HG03159 (cell line): ENCODE results near the gene CNNM4.

Source experiments
- ATAC-seq: cut with Tn5 transposase; IDR thresholded peaks from one replicate; pipeline ENCODE4 v1.9.1; 2021; ENCODE audit warnings: mild to moderate bottlenecking, moderate library complexity; ENCODE audit not compliant: unreplicated experiment

CNNM4 gene

DNA sequence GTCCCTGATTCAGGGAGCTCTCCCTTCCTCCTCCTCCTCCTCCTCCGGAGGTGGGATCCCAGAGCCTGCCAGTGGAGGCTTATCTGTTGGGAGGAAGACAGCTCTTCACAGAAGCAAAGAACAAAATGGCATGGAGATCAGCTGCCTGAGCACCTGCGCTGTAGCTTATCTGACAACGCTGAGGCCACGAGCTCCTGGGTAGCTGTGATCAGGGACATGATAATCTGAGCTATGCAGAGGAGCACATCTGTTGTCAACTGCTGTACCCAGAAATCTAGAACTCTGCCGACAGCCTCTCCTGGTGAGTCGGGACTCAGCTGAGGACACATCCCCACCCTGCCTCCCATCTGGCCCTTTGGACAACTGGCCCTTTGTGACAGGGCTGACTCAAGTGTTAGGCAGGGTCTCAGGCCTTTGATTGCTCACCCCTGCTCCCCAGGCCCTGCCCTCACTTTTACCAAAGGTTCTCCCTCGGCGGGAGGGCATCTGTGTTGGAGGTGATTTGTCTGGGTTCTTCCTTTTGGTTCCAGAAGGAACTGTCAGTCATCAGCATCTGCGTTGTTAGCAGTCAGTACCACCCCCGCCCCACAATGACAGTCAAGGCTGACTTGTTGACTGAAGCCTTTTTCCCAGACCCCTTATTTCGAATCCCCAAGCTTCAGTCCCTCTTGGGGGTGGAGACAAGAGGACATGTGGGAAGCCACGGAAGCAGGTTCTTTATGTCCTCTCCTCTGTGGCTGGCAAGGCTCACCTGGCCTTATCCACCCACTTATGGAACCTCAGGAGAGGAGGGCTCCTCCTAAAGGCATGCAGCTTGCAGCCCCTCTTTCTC is 49.5 kb downstream of the CNNM4 start:
- ATAC-seq: no peak

DNA sequence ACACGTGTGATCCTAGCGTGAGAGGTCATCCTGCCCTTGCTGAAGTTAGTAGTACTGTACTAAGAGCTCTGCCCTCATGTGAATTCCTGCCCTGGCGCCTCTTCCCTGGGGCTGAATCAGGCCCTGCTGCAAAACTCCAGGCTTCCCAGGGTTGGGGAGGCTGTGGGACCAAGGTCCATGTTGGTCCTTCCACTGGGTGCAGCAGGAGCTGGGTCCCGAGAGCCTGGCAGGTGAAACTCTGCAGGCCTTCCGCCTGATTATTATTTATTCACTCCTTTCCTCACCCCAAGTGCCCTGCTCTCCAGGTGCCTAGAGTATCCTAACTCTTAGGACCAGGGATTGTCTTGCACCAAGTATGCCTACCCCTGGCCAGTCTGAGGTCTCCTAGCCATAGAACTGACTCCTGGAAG is 50.1 kb downstream of the CNNM4 start:
- ATAC-seq: no peak

DNA sequence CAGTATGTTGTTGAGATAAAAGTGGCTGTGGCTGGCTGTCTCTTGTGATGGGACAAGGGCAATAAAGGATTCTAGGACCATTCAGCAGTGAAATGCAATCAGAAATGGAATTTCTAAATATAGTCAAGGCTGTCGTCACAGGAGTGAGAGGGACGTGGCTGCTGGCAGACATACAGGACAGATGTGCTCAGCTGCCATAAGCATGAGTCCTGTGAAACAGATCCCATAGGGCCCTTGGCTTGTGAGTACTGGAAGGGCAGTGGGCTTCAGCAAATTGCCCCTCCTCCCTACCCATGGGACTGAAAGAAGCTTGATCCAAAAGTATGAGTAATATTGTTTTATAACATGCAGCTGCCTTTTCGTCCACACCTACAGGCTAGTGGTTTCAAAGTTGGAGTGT is 51.2 kb downstream of the CNNM4 start:
- no peak for ATAC-seq

DNA sequence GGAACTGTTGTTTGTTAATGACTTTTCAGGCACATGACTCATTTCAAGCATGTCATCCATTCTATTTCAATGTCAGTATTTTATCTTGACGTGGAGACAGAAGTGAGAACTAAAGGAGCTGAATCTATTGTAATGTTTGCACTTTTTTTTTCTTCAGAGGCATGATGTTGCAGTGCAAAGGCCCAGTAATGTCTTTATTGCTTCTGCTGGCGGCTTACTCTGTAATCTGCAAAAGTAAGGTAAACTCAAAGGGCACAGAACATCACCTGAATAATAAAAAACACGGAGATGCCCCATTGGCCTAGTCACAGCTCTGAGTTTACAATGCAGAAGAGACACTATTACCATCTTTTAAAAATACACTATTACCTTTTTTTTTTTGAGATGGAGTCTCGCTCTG is 53.0 kb downstream of the CNNM4 start:
- ATAC-seq: no peak

DNA sequence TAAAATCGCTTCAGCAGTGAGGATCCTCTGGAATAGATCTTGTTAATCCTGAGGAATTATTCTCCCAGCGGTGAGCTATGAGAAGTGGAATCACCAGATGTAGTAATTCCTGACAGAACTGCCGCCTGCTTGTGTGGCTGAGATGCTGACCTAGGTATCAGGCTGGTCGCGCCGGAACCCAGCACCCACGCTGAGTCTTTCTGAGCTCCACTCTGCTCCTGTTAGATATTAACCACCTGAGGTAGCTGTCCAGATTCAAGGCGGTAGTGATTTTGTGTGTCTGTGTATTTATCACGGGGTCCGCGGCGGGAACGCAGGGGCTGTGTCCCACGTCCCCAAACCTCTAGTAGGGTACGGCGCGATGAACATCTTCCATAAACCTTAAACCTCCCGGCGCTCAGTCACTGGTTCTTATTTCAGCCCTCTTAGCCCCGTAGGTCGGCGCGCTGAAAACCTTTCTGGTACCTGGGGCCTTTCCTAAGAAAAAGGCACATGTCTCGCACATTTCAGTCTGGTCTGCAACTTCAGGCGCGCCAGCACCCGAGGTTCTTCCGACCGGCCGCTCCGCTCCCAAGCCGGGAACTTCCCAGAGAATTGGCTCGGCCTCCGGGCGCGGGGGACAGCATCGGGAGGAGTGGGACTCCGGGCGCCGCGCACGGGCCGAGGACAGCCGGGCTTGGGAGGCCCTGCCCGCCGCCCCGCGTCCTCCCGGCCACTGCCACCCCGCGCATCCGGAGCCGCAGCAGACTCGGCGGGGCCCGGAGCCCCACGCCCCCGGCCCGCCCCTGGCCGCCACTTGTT is 54.8 kb downstream of the CNNM4 start:
- peak; percentile 13 for ATAC-seq

DNA sequence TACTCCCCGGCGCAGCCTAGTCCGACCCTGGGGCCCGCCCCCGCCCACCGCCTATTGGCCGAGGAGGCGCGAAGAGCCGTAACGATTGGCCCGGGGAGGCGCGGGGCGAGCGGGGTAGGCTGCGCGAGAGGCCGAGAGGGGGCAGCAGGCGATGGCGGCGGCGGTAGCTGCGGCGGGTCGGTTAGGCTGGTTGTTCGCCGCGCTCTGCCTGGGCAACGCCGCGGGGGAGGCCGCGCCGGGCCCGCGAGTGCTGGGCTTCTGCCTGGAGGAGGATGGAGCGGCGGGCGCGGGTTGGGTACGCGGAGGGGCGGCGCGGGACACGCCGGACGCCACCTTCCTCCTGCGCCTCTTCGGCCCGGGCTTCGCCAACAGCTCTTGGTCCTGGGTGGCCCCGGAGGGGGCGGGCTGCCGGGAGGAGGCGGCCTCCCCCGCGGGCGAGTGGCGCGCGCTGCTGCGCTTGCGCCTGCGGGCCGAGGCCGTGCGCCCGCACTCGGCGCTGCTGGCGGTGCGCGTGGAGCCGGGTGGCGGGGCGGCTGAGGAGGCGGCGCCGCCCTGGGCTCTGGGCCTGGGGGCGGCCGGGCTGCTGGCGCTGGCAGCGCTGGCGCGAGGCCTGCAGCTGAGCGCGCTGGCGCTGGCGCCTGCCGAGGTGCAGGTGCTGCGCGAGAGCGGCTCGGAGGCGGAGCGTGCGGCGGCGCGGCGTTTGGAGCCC is 55.6 kb downstream of the CNNM4 start, which contains the start of gene CNNM3:
Gene CNNM3 (plus strand): TSS at position 142 of the 709 bp plus-strand sequence. CDS start 10 bp downstream, at position 152.
- peak; percentile 89 for ATAC-seq

DNA sequence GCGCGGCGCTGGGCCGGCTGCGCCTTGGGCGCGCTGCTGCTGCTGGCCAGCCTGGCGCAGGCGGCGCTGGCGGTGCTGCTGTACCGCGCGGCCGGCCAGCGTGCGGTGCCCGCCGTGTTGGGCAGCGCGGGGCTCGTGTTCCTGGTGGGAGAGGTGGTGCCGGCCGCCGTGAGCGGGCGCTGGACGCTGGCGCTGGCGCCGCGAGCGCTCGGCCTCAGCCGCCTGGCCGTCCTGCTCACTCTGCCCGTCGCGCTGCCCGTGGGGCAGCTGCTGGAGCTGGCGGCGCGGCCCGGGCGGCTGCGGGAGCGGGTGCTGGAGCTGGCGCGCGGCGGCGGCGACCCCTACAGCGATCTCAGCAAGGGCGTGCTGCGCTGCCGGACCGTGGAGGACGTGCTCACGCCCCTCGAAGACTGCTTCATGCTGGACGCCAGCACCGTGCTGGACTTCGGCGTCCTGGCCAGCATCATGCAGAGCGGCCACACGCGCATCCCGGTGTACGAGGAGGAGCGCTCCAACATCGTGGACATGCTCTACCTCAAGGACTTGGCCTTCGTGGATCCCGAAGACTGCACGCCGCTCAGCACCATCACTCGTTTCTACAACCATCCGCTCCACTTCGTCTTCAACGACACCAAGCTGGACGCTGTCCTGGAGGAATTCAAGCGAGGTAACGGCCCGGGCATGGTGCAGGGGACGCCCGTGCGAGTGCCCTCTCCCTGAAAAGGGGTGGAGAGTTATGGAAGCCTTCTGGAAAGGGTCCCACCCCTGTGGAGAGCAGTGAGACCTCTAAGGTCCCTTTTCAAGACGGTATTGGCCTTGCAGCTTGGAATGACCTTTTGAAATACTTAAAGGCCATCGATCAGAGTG is 56.4 kb downstream of the CNNM4 start:
- ATAC-seq: no peak

DNA sequence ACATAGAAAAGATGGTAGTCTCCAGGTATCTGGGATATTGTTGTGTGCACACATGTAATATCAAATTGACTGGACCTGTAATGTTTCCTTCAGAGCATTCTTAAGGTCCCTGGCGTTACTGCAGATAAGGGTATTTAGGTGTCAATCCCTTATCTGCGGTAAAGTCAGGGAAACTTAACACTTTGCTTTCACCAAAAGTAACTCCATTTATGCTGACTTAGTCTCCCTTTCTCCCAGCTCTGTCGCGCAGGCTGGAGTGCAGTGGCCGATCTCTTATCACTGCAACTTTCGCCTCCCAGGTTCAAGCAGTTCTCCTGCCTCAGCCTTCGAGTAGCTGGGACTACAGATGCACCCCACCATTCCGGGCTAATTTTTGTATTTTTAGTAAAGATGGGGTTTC is 57.2 kb downstream of the CNNM4 start:
- ATAC-seq: no peak

DNA sequence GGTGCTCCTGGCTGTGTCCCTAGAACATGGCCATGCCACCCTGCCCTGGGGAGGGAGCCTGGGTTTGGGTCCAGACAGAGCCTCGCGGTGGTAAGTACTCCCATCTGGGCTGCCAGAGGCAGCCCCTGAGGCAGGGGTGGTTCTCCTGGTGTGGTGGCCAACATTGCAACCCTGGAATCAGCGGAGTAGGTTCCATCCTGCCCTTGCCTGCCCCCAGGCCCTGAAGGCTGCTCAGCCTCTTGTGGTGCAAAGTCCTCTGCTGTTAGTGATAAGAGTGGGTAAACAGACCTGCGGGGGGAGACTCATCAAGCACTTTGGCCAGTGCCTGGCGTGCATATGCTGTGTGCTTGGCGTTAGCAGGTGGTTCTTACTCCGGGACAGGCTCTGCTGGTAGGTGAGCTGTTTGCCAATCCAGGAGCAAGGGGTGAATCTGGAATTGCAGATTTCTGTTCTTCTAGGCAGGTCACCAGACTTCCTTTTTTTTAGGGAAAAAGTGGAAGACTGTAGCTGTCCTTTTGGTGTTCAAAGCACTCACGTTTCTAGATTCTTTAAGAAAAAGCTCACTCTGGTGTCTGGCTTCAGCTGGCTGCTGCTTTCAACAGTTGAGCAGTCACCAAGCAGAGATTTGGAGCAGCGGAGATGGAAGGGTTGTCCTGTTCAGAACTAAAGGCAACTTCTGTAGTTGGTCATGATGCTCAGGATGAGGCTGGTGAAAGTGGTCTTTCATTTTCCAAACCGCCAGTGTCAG is 58.6 kb downstream of the CNNM4 start:
- no peak for ATAC-seq

DNA sequence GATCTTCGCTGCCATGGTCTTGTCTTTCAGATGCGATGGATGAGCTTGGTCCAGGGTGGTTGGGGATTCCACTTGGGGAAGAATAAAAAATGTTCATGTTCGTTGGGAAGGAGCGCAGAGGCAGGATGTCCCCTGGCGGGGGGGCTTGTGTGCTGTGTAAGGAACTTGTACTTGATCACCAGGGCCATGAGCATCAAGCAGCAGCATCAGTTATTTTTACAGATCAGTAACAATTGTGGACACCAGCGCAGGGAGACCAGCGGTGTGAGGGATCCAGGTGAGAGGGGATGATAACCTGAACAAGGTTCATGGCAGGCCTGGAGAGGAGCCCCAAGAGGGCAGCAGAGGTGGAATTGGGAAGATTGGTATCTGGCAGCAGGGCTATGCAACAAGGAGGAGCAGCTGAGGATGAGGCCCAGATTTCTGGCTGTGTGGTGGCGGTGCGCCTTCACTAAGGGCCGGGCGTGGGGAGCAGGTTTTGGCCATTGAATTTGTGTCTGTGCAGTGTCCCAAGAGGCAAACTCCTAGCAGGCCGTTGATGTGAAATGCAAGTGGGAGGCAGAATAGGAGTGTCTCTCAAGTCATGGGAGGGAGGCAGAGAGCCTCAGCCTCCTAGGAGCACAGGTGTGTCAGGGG is 59.3 kb downstream of the CNNM4 start:
- no peak for ATAC-seq

DNA sequence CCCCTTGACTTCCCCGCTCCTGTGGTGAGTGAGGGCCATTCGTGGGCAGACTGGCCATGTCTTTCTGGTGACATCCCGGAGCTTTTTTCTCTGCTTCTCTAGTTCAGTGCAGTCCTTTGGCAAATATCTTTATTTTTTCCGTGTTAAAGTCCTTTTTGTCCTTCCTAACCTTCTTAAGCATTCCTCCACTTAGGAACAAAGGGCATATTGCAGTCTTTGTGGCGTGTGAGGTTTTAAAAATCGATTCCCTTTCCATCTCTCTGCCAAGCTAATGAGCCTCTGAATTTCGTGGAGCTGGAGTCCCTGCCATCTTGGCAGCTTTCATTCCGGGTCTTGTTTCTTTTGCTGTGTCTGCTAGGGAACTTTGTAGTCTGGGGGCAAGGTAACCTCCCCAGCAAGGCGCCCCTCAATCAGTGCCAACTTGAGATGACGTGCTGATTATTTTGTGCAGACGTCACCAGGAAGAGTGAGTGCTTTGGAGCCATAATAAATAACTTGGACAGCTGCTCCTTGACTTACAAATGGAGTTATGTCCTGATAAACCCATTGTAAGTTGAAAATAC is 60.5 kb downstream of the CNNM4 start:
- no peak for ATAC-seq

DNA sequence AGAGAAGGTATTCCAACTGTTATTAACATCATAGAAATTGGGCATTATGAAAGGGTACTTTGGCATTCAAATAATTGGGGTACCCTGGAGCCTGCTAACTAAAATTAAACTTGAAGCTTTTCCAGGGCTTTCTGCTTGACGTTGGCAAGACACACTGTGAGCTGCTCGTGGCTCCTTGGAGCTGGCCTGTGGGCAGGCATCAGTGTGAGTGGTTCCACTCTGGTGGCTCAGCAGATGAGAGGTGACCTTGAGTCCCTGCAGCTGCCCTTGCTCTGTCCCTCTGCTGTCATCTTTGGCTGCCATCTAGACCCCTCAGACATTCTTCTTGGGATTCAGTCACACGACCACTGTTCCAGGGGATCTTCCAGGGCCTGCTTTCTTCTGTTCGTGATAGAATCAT is 62.1 kb downstream of the CNNM4 start:
- ATAC-seq: no peak

DNA sequence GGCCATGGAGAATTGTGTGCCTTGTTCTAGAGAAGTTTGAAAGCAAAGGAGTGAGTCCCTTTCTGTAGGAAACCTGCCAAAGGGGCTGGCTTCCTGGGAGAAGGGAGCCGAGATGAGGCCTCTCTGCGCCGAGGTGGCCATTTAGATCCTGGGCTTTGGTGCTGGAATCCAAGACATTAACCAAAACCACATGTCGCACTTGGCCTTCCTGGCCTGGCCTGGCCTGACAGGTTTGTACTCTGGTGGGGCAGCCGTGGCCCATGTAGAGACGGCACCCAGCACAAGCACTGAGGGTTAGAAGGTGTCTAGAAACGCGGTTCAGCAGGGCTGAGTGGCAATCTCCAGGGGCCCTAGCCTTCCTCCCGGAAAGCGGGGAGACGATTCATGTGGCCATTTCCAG is 62.5 kb downstream of the CNNM4 start:
- ATAC-seq: no peak

DNA sequence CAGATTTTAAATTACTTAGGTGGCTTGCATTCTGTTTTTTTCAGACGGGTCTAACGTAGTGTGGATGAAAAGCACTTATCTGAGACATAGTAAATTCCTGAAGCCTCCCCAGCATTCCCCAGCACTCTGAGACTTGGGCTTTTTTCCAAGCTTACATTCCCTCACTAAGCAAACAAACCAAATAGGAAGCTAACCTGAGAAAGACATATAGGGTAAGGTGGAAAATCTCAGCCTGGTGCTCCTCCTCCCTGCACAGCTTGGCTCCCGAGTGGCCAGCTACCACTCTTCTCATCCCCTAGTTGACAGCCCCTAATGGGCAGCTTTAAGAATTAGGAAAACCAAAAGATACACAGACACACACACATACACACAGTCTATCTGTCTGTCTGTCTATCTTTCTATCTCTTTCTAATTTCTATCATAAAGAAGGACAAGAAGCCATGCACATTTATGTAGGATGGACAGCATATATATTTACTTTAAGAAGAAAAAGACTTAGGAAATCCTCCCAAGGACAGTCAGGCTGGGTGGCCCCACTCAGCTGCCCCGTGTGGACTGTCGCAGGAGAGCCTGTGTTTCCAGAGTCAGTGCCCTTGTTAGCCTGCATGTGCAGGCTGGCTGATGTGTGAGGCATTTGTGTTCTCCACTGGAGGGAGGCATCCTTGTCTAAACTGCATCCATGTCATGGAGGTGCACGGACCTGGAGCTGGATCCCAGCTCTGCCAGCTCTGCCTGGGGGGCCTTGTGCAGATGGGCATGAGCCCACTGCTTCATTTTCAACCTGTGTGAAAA is 63.6 kb downstream of the CNNM4 start:
- no peak for ATAC-seq

DNA sequence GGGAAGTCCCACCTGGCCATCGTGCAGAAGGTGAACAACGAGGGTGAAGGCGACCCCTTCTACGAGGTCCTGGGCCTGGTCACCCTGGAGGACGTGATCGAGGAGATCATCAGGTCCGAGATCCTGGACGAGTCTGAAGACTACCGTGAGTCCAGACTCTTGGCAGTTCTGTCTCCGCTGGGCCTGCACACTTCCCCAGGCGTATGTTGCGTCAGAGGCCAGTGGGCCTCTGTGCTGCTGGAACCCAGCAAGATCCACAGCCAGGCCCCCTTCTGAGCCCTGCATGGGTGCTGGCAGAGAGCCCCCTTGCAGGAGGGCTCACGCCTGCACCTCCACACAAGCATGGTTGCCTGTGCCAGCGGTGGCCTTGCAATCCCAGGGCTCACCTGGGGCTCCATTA is 64.4 kb downstream of the CNNM4 start:
- ATAC-seq: no peak

DNA sequence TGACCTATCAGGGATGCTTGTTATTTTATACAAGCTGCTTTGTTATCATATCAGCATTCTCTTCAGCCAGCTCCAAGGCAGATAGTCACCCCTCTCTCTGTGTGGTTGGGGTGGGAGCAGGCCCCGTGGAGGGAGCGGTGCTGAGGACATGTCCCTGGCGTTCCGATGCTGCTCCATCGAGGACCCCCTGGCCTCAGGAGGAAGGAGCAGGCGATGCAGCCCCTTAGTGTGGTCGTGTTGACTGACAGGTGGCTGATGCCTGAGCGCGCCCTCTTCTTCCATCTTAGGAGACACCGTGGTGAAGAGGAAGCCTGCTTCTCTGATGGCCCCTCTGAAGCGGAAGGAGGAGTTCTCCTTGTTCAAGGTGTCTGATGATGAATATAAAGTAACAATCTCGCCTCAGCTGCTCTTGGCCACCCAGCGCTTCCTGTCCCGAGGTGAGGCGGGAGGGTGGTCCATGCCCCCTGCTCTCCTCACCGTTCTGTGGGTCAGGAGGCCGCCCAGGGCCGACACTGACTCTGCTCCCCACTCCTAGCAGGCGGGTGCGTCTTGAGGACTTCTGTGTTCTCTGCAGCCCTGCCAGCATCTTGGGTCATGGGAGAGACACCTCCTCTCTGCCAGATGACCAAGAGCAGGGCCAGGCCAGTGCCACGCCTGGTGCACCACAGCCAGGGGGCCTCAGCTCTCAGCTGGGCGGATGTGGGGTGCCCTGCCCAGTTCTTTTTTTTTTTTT is 66.0 kb downstream of the CNNM4 start:
- no peak for ATAC-seq

DNA sequence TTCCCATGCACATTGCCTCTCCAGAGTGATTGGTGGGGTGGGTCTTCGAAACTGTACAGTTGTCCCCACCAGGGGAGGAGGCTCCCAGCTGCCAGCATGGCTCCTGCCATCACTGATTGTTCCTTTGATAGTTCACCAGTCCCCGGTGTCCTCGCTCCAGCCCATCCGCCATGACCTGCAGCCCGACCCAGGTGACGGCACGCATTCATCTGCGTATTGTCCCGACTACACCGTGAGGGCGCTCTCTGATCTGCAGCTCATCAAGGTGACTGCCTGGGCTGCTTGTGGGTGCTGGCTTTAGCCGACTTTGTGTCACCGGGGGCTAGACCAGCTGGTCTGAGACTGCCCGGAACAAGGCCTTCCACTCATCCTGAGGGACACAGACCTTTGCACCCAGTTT is 67.7 kb downstream of the CNNM4 start:
- ATAC-seq: no peak

DNA sequence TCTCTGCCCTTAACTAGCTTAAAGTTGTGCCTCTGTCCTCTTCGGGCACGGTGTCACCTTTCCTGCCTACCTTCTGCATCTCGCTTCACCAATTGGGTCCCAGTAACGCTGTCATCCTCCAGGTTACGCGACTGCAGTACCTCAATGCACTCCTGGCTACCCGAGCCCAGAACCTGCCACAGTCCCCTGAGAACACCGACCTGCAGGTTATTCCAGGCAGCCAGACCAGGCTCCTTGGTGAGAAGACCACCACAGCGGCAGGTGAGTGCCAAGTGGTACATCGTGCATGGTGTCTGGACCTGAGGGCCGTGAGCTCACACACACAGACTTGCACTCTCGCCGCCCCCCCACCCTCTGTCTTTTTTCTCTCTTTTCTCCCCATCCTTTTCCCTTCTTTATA is 68.2 kb downstream of the CNNM4 start:
- no peak for ATAC-seq
